Gastrocnemius medialis (tissue), 4 donors: ENCODE results near the gene METTL15. TPM values are rescaled to one million over a fixed set of nuclear protein-coding genes. Genes with fewer than 3 reads are reported as not detected.

Experiments
- ATAC-seq, 2 donors: fragments of 150-250 bp; one replicate each; pipeline ENCODE4 v1.9.1; 2016
- DNase-seq, 2 donors: peaks; one replicate each; pipeline ENCODE4 v3.0.0-alpha.2; 2019
- H3K27ac ChIP-seq, 4 donors: fragments of 200-600 bp; sonication (generic); 1 replicate in 1 of 4; 2 replicates in 3 of 4; pipeline ENCODE4 v1.5.1; 2016 to 2018; ENCODE audit warnings: mild to moderate bottlenecking in 2 of 4, moderate library complexity in 1 of 4
- H3K27me3 ChIP-seq, 3 donors: fragments of 200-600 bp; sonication (generic) in 2 of 3; 1 replicate in 1 of 3; 2 replicates in 2 of 3; pipeline versions ENCODE4 v1.5.1 to v1.6.0; 2016 to 2019; ENCODE audit warnings: mild to moderate bottlenecking in 1 of 3, moderate library complexity in 1 of 3
- H3K36me3 ChIP-seq, 2 donors: fragments of 200-600 bp; sonication (generic) in 1 of 2; one replicate each; pipeline ENCODE4 v1.5.1; 2017 to 2018
- H3K4me1 ChIP-seq, 2 donors: fragments of 200-600 bp; sonication (generic) in 1 of 2; one replicate each; pipeline ENCODE4 v1.5.1; 2016 to 2017; ENCODE audit warnings: mild to moderate bottlenecking in 2 of 2
- H3K4me3 ChIP-seq, 4 donors: fragments of 200-600 bp; sonication (generic) in 3 of 4; 1 replicate in 1 of 4; 2 replicates in 3 of 4; pipeline ENCODE4 v1.5.1; 2016 to 2019; ENCODE audit warnings: mild to moderate bottlenecking in 2 of 4
- H3K9me3 ChIP-seq, 3 donors: fragments of 200-600 bp; sonication (generic) in 2 of 3; 1 replicate in 1 of 3; 2 replicates in 2 of 3; pipeline ENCODE4 v1.5.1; 2016 to 2019
- CTCF ChIP-seq, 5 experiments: fragments of 450-650 bp in 3 of 5; fragments of 200-600 bp in 2 of 5; sonication (generic) in 2 of 5; IDR thresholded peaks in 4 of 5; conservative IDR thresholded peaks in 1 of 5; 1 replicate in 4 of 5; 2 replicates in 1 of 5; pipeline ENCODE4 v1.5.1; 2016 to 2019; ENCODE audit warnings: antibody characterized with exemption in 5 of 5, mild to moderate bottlenecking in 3 of 5, moderate library complexity in 3 of 5
- POLR2A ChIP-seq, 2 donors: fragments of 450-650 bp; IDR thresholded peaks; one replicate each; pipeline ENCODE4 v1.6.1; 2017; ENCODE audit warnings: antibody characterized with exemption in 2 of 2, mild to moderate bottlenecking in 2 of 2, moderate library complexity in 2 of 2
- in situ Hi-C, 4 donors: fragments of 200-750 bp; cut with MboI; loops; one replicate each; pipeline versions ENCODE4 v1.15.0 to v1.8.0; 2017; ENCODE audit warnings: low sequenced_read_pairs in 4 of 4
- intact Hi-C: fragments of 100-400 bp; cut with DNase I; formaldehyde crosslinking; loops from one replicate; pipeline ENCODE4 v1.15.1; 2023; ENCODE audit warnings: low total_unique reads
- total RNA-seq, 4 donors: library from RNA; depleted of rRNA; stranded (reverse); fragments of >200 nt; gene quantifications; one replicate each; pipeline versions ENCODE4 v1.1.0 to v1.2.3, GENCODE V29; 2016

METTL15 gene
- total RNA-seq, 4 donors from 2014 or later = 4.5 to 15.5 (median 6.7) TPM

- intact Hi-C loops = loop anchor here (5.0 kb wide), 1 partner anchor 890 kb away; no protein-coding TSS in a partner anchor
- Histone ChIP-seq H3K4me3 (peak overlapping the region; percentile 66 to 89 (median 79)), H3K36me3 (no peaks in the 10 kb centered on the region), H3K9me3 (no peaks in the 10 kb centered on the region), H3K27ac (peak overlapping the region; percentile 79 to 90 (median 82)), H3K4me1 (peaks cover 19 to 34% of the 10 kb centered on the region in 2 donors), H3K27me3 (no peaks in the 10 kb centered on the region)
- in situ Hi-C loops = loop anchor here in 1 of 4 donors (25.0 kb wide), 1 partner anchor 595 kb away; the partner anchor contains the start of gene LIN7C
- DNase-seq = no peak
- ATAC-seq = peak in 1 of 2 donors; percentile 3
- TF ChIP-seq CTCF (IDR thresholded peaks at IDR 0.05 in 4 of 5, conservative IDR thresholded peaks at IDR 0.05 in 1 of 5) = no peak
Measured at GRCh38 chr11:28107191-28107749, 918 bp upstream of the METTL15 start.

GRCh38 chr11:28108958-28109357 is 770 bp downstream of the METTL15 start:
- DNase-seq (no peak), ATAC-seq (no peak)
- intact Hi-C loops (loop anchor here (1.0 to 5.0 kb wide), 2 partner anchors 603 to 892 kb away; partner anchors contain the start of gene LIN7C), in situ Hi-C loops (loop anchor here in 1 of 4 donors (25.0 kb wide), 1 partner anchor 597 kb away; the partner anchor contains the start of gene LIN7C)
- no peaks in the 10 kb centered on the region for H3K36me3 ChIP-seq
- peaks cover 19 to 34% of the 10 kb centered on the region in 2 donors for H3K4me1 ChIP-seq
- peak overlapping the region; percentile 66 to 89 (median 79) for H3K4me3 ChIP-seq
- H3K27ac ChIP-seq = peak overlapping the region; percentile 79 to 90 (median 82)
- H3K27me3 ChIP-seq = no peaks in the 10 kb centered on the region
- H3K9me3 ChIP-seq = no peaks in the 10 kb centered on the region
- no peak for TF ChIP-seq POLR2A (IDR thresholded peaks at IDR 0.05)
- TF ChIP-seq CTCF (IDR thresholded peaks at IDR 0.05 in 4 of 5, conservative IDR thresholded peaks at IDR 0.05 in 1 of 5) = no peak

GRCh38 chr11:28110108-28110820 is 2.1 kb downstream of the METTL15 start:
- H3K4me1 ChIP-seq = peaks cover 19 to 34% of the 10 kb centered on the region in 2 donors
- in situ Hi-C loops = loop anchor here in 1 of 4 donors (25.0 kb wide), 1 partner anchor 598 kb away; the partner anchor contains the start of gene LIN7C
- ATAC-seq = peak; percentile 59 to 72

GRCh38 chr11:28110821-28111200 is 2.6 kb downstream of the METTL15 start:
- DNase-seq (no peak), ATAC-seq (no peak)
- Histone ChIP-seq H3K9me3 (no peaks in the 10 kb centered on the region), H3K4me3 (peak overlapping the region; percentile 80 to 93 (median 86)), H3K4me1 (peaks cover 19 to 34% of the 10 kb centered on the region in 2 donors), H3K36me3 (no peaks in the 10 kb centered on the region), H3K27me3 (no peaks in the 10 kb centered on the region), H3K27ac (peak overlapping the region; percentile 83 to 90 (median 86))
- intact Hi-C loops = no loop called here
- no peak for TF ChIP-seq POLR2A (IDR thresholded peaks at IDR 0.05)
- in situ Hi-C loops = loop anchor here in 1 of 4 donors (25.0 kb wide), 1 partner anchor 599 kb away; the partner anchor contains the start of gene LIN7C

More at GRCh38 chr11:28110108-28110820, 2.1 kb downstream of the METTL15 start:
- intact Hi-C loops = no loop called here
- Histone ChIP-seq H3K36me3 (no peaks in the 10 kb centered on the region), H3K27ac (peak overlapping the region; percentile 83 to 90 (median 86)), H3K27me3 (no peaks in the 10 kb centered on the region), H3K9me3 (no peaks in the 10 kb centered on the region), H3K4me3 (peak overlapping the region; percentile 80 to 93 (median 86))
- TF ChIP-seq POLR2A (IDR thresholded peaks at IDR 0.05) (peak; percentile 13 to 24), CTCF (IDR thresholded peaks at IDR 0.05 in 4 of 5, conservative IDR thresholded peaks at IDR 0.05 in 1 of 5) (peak in 1 of 5 experiments; percentile 11)
- DNase-seq = peak; percentile 43 to 68

GRCh38 chr11:28114116-28114515 is 5.9 kb downstream of the METTL15 start:
- no peaks in the 10 kb centered on the region for H3K9me3 ChIP-seq
- DNase-seq = no peak
- H3K27me3 ChIP-seq = no peaks in the 10 kb centered on the region
- H3K4me3 ChIP-seq = no peak overlapping the region
- intact Hi-C loops = no loop called here
- in situ Hi-C loops = loop anchor here in 1 of 4 donors (25.0 kb wide), 1 partner anchor 602 kb away; the partner anchor contains the start of gene LIN7C
- TF ChIP-seq POLR2A (IDR thresholded peaks at IDR 0.05) = no peak
- TF ChIP-seq CTCF (IDR thresholded peaks at IDR 0.05 in 4 of 5, conservative IDR thresholded peaks at IDR 0.05 in 1 of 5) = no peak
- no peak overlapping the region for H3K27ac ChIP-seq
- no peak for ATAC-seq
- H3K4me1 ChIP-seq = peaks cover 18 to 21% of the 10 kb centered on the region in 2 donors
- H3K36me3 ChIP-seq = no peaks in the 10 kb centered on the region
